Measurements from ENCODE around the gene MEGF8. TPM values are rescaled to one million over a fixed set of nuclear protein-coding genes. Genes with fewer than 3 reads are reported as not detected.
"Not testable (repeated sequence)": the region's sequence is repeated elsewhere in the genome, so short reads cannot be mapped to it uniquely, and the experiment has no call there.

The MEGF8 gene
- total RNA-seq, 2 experiments from 2014 or later, result 5.2 to 5.3 TPM

DNA sequence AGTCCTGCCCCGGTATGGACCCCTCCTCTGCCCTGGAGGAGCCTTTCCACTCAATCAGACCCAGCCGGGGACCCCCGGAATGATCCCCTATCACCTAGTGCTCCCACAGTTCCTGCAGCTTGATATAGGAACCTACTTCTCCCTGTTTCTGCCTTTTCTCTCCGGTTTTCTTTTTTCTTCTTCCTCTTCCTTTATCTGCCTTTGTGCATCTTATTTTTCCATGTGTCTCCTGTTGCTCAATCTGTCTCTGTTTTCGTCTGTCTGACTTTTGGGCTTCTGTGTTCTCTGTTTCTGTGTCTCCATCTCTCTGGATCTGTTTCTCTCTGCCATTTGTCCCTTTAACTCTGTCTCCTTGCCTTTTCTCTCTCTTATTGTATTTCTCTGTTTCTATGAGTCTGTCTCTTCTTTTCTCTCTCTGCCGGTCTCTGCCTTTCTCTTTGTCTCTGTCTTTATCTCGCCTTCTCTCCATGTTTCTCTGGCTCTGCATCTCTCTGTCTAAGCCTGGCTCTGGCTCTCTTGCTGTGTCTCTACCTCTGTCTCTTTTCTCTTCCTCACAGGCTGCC, 10.0 kb downstream of the MEGF8 start:
- no peaks in the 10 kb centered on the region for H3K36me3 Mint-ChIP-seq (ENCODE audit: low read depth)
- intact Hi-C loops (cut with DNase I, micrococcal nuclease), result no loop called here
- ChIA-PET CTCF (no interaction called here), POLR2A (no interaction called here)
- H3K27ac Mint-ChIP-seq, result no peak overlapping the region
- DNase-seq, result no peak
- no peaks in the 10 kb centered on the region for H3K4me1 Mint-ChIP-seq
- no peak for ATAC-seq
- no peak overlapping the region for H3K4me3 Mint-ChIP-seq
- no peaks in the 10 kb centered on the region for H3K27me3 Mint-ChIP-seq
- no peaks in the 10 kb centered on the region for H3K9me3 Mint-ChIP-seq (ENCODE audit: low read depth)

DNA sequence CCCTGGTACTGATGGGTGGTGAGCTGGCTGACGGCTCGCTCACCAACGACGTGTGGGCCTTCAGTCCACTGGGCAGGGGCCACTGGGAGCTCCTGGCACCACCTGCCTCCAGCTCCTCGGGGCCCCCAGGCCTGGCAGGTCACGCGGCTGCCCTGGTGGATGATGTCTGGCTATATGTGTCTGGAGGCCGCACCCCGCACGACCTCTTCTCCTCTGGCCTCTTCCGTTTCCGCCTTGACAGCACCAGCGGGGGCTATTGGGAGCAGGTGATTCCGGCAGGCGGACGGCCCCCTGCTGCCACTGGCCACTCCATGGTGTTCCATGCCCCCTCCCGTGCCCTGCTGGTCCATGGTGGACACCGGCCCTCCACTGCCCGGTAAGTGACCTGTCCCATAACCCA, 10.5 kb downstream of the MEGF8 start:
- POLR2A ChIA-PET, result no interaction called here
- Mint-ChIP-seq H3K27me3 (no peaks in the 10 kb centered on the region), H3K27ac (no peak overlapping the region), H3K36me3 (ENCODE audit: low read depth) (no peaks in the 10 kb centered on the region), H3K4me1 (no peaks in the 10 kb centered on the region), H3K4me3 (no peak overlapping the region), H3K9me3 (ENCODE audit: low read depth) (no peaks in the 10 kb centered on the region)
- intact Hi-C loops (cut with DNase I, micrococcal nuclease), result no loop called here
- DNase-seq (no peak), ATAC-seq (no peak)
- CTCF ChIA-PET, result no interaction called here

DNA sequence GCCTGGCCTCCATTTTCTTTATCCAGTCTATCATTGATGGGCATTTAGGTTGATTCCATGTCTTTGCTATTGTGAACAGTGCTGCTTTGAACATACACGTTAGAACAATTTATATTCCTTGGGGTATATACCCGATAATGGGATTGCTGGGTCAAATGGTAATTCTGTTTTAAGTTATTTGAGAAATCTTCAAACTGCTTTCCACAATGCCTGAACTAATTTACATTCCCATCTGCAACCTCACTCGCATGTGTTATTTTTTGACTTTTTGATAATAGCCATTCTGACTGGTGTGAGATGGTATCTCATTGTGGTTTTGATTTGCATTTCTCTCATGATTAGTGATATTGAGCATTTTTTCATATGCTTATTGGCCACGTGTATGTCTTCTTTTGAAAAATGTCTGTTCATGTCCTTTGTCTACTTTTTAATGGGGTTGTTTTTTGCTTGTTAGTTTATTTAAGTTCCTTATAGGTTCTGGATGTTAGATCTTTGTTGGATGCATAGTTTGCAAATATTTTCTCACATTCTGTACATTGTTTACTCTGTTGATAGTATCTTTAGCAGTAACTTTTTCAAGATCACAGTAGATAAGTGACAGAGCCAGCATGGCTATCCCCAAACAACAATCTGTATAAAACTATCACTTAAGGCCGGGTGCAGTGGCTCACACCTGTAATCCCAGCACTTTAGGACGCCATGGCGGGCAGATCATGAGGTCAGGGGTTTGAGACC, 13.9 kb downstream of the MEGF8 start:
- CTCF ChIA-PET; H3K4me1 Mint-ChIP-seq; ATAC-seq; H3K27ac Mint-ChIP-seq; H3K36me3 Mint-ChIP-seq (ENCODE audit: low read depth); H3K27me3 Mint-ChIP-seq; DNase-seq; H3K9me3 Mint-ChIP-seq (ENCODE audit: low read depth); intact Hi-C loops (cut with DNase I, micrococcal nuclease); H3K4me3 Mint-ChIP-seq; POLR2A ChIA-PET: not testable (repeated sequence)

DNA sequence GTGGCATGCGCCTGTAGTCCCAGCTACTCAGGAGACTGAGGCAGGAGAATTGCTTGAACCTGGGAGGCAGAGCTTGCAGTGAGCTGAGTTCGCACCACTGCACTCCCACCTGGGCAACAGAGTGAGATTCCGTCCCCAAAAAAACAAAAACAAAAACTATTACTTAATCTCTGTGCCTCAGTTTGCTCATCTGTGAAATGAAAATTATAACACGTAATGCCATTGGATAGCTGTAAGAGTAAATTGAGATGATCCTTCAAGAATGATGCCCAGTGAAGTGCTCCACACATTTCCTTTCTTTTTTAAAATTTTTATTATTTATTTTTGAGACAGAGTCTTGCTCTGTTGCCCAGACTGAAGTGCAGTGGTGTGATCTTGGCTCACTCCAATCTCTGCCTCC, 14.5 kb downstream of the MEGF8 start:
- H3K27me3 Mint-ChIP-seq; H3K27ac Mint-ChIP-seq; H3K9me3 Mint-ChIP-seq (ENCODE audit: low read depth); ATAC-seq; intact Hi-C loops (cut with DNase I, micrococcal nuclease); H3K4me3 Mint-ChIP-seq; H3K4me1 Mint-ChIP-seq; H3K36me3 Mint-ChIP-seq (ENCODE audit: low read depth); POLR2A ChIA-PET; DNase-seq: not testable (repeated sequence)
- CTCF ChIA-PET, result interaction anchor here (0.6 kb wide), 1 partner anchor 207 kb away, joined by 3 read pairs; no protein-coding TSS in a partner anchor

DNA sequence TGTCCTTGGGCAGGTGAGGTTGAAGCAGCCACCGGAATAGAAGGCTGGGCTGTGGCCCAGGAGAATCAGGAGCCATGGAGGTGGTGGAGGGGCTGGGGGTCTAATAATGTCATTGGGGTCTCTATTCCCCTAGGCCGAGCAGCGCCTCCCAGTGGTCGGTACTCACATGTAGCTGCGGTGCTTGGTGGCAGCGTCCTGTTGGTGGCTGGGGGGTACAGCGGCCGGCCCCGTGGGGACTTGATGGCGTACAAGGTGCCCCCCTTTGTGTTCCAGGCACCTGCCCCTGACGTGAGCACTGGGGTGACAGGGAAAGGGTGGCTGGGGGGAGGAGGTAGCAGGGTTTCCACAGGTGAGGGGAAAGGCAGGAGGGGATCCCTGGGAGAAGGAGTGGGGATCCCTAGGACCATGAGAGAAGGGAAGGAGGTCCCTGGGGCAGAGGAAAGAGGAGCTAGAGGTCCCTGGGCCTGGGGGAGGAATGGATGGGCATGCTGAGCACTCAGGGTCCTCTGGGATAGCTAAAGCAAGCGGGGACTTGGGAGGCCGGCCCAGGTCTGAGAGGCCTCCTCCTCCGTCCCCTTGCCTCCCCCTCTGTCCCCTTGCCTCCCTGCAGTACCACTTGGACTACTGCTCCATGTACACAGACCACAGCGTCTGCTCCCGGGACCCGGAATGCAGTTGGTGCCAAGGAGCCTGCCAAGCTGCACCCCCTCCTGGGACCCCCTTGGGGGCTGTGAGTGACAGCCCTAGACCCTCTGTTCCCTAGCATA, 18.1 kb downstream of the MEGF8 start:
- POLR2A ChIA-PET, result no interaction called here
- Mint-ChIP-seq H3K27ac (no peak overlapping the region), H3K4me1 (no peaks in the 10 kb centered on the region), H3K9me3 (ENCODE audit: low read depth) (no peaks in the 10 kb centered on the region), H3K27me3 (no peaks in the 10 kb centered on the region), H3K36me3 (ENCODE audit: low read depth) (no peaks in the 10 kb centered on the region), H3K4me3 (no peak overlapping the region)
- intact Hi-C loops (cut with DNase I, micrococcal nuclease), result no loop called here
- DNase-seq, result no peak
- CTCF ChIA-PET, result interaction anchor here (0.7 to 1.0 kb wide), 3 partner anchors 11 to 22 kb away, joined by 3 to 4 read pairs (median 3); no protein-coding TSS in a partner anchor
- no peak for ATAC-seq

DNA sequence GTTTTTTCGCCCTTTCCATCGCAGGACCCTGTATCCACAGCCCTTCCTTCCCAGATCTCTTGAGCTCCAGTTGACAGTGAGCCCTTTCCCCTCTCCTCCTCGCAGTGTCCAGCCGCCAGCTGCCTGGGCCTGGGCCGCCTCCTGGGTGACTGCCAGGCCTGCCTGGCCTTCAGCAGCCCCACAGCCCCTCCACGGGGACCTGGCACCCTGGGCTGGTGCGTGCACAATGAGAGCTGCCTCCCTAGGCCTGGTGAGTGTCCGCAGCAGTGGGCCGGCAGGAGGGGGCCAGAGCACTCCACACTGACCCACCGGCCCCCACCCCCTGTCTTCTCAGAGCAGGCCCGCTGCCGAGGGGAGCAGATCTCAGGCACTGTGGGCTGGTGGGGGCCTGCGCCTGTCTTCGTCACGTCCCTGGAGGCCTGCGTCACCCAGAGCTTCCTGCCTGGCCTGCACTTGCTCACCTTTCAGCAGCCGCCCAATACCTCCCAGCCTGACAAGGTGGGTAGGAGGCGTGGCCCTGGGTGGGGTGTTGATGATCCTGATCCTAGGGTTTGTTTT, 19.0 kb downstream of the MEGF8 start:
- H3K27ac Mint-ChIP-seq, result no peak overlapping the region

DNA sequence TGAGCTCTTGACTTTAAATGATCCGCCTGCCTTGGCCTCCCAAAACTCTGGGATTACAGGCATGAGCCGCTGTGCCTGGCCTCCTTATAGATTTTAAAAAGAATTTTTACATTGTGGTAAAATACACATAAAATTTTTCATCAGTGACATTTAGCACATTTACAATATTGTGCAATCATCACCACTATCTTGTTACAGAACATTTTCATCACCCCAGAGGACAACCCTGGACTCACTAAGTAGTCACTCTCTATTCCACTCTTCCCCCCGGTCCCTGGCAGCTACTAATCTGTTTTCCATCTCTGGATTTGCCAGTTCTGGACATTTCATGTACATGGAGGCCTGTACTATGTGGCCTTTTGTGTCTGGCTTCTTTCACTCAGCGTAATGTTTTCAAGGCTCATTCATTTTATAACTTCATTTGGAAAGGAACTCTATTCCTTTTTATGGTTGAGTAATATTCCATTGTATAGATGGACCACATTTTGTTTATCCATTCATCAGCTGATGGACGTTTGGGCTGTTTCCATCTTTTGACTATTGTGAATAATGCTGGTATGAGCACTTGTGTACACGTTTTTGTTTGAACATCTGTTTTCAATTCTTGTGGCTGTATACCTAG, 19.9 kb downstream of the MEGF8 start:
- no peak overlapping the region for H3K27ac Mint-ChIP-seq
- ChIA-PET POLR2A (no interaction called here), CTCF (no interaction called here)
- H3K4me3 Mint-ChIP-seq, result no peak overlapping the region
- intact Hi-C loops (cut with DNase I, micrococcal nuclease), result no loop called here
- H3K27me3 Mint-ChIP-seq, result no peaks in the 10 kb centered on the region
- DNase-seq (no peak), ATAC-seq (no peak)
- H3K9me3 Mint-ChIP-seq (ENCODE audit: low read depth), result no peaks in the 10 kb centered on the region
- no peaks in the 10 kb centered on the region for H3K4me1 Mint-ChIP-seq
- no peaks in the 10 kb centered on the region for H3K36me3 Mint-ChIP-seq (ENCODE audit: low read depth)

More for the DNA sequence above, 19.0 kb downstream of the MEGF8 start:
- no peaks in the 10 kb centered on the region for H3K27me3 Mint-ChIP-seq
- ATAC-seq (no peak), DNase-seq (no peak)
- ChIA-PET POLR2A (no interaction called here), CTCF (interaction anchor here (0.7 to 1.0 kb wide), 2 partner anchors 10 to 109 kb away, joined by 3 read pairs; no protein-coding TSS in a partner anchor)
- H3K36me3 Mint-ChIP-seq (ENCODE audit: low read depth), result no peaks in the 10 kb centered on the region
- intact Hi-C loops (cut with DNase I, micrococcal nuclease), result no loop called here
- no peaks in the 10 kb centered on the region for H3K4me1 Mint-ChIP-seq
- no peaks in the 10 kb centered on the region for H3K9me3 Mint-ChIP-seq (ENCODE audit: low read depth)
- no peak overlapping the region for H3K4me3 Mint-ChIP-seq

DNA sequence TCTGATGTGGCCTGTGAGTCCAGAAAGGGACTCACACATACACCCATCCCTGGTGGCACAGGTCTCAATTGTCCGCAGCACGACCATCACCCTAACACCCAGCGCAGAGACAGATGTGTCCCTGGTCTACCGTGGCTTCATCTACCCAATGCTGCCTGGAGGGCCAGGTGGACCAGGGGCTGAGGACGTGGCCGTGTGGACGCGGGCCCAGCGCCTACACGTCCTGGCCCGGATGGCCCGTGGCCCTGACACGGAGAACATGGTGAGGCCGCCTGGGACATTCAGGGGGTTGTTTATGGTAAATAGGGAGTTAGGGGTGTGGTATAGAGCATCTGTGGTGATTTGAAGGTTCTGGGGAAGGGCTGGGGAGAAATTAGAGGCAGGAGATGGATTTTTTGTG, 22.8 kb downstream of the MEGF8 start:
- no peaks in the 10 kb centered on the region for H3K27me3 Mint-ChIP-seq
- no peaks in the 10 kb centered on the region for H3K9me3 Mint-ChIP-seq (ENCODE audit: low read depth)
- no peaks in the 10 kb centered on the region for H3K36me3 Mint-ChIP-seq (ENCODE audit: low read depth)
- no peaks in the 10 kb centered on the region for H3K4me1 Mint-ChIP-seq
- no peak for ATAC-seq
- POLR2A ChIA-PET, result no interaction called here
- intact Hi-C loops (cut with DNase I, micrococcal nuclease), result no loop called here
- CTCF ChIA-PET, result no interaction called here
- H3K4me3 Mint-ChIP-seq, result no peak overlapping the region
- no peak for DNase-seq
- no peak overlapping the region for H3K27ac Mint-ChIP-seq

DNA sequence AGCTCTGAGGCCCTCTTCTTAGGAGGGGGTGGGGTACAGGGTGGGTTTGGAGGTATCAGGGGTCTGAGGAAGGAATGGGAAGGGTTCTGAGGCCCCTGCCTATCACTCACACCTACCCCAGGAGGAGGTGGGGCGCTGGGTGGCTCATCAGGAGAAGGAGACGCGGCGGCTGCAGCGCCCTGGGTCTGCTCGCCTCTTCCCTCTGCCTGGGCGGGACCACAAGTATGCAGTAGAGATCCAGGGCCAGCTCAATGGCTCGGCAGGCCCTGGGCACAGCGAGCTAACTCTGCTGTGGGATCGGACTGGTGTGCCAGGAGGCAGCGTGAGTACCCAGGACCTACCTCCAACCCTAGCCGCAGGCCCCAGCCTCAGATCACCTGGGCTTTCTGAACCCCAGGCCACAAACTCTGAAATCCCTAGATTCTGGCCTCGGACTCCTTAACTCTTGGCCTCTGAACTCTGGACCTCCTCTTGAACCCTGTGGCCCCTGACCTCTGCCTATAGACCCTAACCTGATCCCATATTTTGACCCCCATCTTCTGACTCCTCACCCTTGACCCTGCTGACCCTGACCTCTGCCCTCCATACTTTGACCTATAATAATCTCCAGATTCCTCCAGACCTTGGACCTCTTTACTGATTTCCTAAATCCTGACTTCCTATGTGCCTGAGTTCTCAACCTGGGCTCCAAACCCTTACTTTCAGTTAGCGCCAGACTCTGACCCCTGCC, 24.1 kb downstream of the MEGF8 start:
- H3K27ac Mint-ChIP-seq, result no peak overlapping the region
- H3K9me3 Mint-ChIP-seq (ENCODE audit: low read depth), result no peaks in the 10 kb centered on the region
- DNase-seq (no peak), ATAC-seq (no peak)
- H3K27me3 Mint-ChIP-seq, result no peaks in the 10 kb centered on the region
- no peaks in the 10 kb centered on the region for H3K36me3 Mint-ChIP-seq (ENCODE audit: low read depth)
- no peak overlapping the region for H3K4me3 Mint-ChIP-seq
- intact Hi-C loops (cut with DNase I, micrococcal nuclease), result no loop called here
- ChIA-PET CTCF (interaction anchor here (0.7 kb wide), 1 partner anchor 94 kb away, joined by 3 read pairs; no protein-coding TSS in a partner anchor), POLR2A (no interaction called here)
- no peaks in the 10 kb centered on the region for H3K4me1 Mint-ChIP-seq

DNA sequence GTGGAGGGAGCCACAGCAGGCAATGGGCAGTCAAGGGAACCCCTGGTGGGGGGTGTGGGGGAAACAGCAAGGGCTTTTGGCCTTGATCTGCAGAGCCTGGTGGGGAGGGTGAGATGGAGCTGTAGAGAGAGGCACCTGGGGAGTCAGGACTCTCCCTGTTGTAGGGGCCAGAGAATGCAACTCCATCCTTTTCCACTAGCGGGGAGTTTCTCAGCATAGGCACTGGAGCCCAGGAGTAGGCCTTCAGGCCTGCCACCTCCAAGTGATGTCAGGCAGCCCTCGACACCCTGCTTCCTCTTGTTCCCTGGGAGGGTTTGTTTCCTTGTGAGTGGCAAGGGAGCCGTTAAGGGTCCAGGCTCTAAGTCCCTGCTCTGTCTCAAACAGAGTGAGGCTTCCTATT, 25.0 kb downstream of the MEGF8 start:
- no peak for ATAC-seq
- no peaks in the 10 kb centered on the region for H3K27me3 Mint-ChIP-seq
- DNase-seq, result no peak
- no peaks in the 10 kb centered on the region for H3K36me3 Mint-ChIP-seq (ENCODE audit: low read depth)
- intact Hi-C loops (cut with DNase I, micrococcal nuclease), result no loop called here
- POLR2A ChIA-PET, result interaction anchor here (0.6 kb wide), 1 partner anchor 44 kb away, joined by 4 read pairs; no protein-coding TSS in a partner anchor
- no peaks in the 10 kb centered on the region for H3K9me3 Mint-ChIP-seq (ENCODE audit: low read depth)
- H3K27ac Mint-ChIP-seq, result no peak overlapping the region
- no peak overlapping the region for H3K4me3 Mint-ChIP-seq
- H3K4me1 Mint-ChIP-seq, result no peaks in the 10 kb centered on the region
- CTCF ChIA-PET, result no interaction called here

DNA sequence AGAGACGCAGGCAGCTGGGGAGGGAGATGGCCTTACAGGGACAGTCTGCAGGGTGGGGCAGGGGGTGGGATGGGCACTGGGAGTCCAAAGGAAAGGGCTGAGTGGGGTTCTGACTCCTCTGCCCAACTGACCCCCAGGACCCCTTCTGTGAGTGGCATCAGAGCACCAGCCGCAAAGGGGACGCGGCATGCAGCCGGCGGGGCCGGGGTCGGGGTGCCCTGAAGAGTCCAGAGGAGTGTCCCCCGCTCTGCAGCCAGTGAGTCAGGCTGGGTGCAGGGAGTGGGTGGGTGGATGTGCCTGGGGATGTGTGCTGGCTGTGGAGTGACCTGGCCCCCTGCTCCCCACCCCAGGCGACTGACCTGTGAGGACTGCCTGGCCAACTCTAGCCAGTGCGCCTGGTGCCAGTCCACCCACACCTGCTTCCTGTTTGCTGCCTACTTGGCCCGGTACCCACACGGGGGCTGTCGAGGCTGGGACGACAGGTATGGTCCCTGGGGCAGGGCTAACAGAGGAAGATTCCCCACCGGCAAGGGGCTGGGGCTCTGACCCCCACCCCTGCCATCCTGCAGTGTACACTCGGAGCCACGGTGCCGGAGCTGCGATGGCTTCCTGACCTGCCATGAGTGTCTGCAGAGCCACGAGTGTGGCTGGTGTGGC, 25.8 kb downstream of the MEGF8 start:
- no peak for ATAC-seq
- DNase-seq, result no peak
- Mint-ChIP-seq H3K27ac (no peak overlapping the region), H3K36me3 (ENCODE audit: low read depth) (no peaks in the 10 kb centered on the region), H3K4me1 (no peaks in the 10 kb centered on the region), H3K9me3 (ENCODE audit: low read depth) (no peaks in the 10 kb centered on the region), H3K27me3 (no peaks in the 10 kb centered on the region), H3K4me3 (no peak overlapping the region)
- ChIA-PET POLR2A (no interaction called here), CTCF (no interaction called here)
- intact Hi-C loops (cut with DNase I, micrococcal nuclease), result no loop called here

Data from activated CD4-positive, alpha-beta T cell treated with anti-CD3 and anti-CD28 coated beads for 36 hours (primary cell).